SK-N-SH treated with all-trans-retinoic acid at 6 μM for 48 hours (cell line): ENCODE results near the gene PPFIA1.

ENCODE experiments used
- ATAC-seq: fragments of 200-7000 bp; cut with Tn5 transposase; 3 replicates; pipeline ENCODE4 v1.9.1; 2020; ENCODE audit warnings: mild to moderate bottlenecking, moderate library complexity
- ARNTL ChIP-seq: fragments of 450-650 bp; formaldehyde crosslinking; IDR thresholded peaks from 2 replicates; pipeline ENCODE4 v1.5.0; 2020; ENCODE audit warnings: low read depth, mild to moderate bottlenecking, moderate library complexity, borderline replicate concordance
- BACH2 ChIP-seq: fragments of 250-450 bp; sonication (Bioruptor Pico); IDR thresholded peaks from 2 replicates; pipeline ENCODE4 v1.9.0; 2021; ENCODE audit warnings: mild to moderate bottlenecking, borderline replicate concordance
- CSDC2 ChIP-seq: fragments of 250-450 bp; sonication (Bioruptor Pico); IDR thresholded peaks from 2 replicates; pipeline ENCODE4 v1.5.0; 2020; ENCODE audit warnings: mild to moderate bottlenecking, moderate library complexity
- ESRRG ChIP-seq: fragments of 250-450 bp; sonication (Bioruptor Pico); IDR thresholded peaks from 2 replicates; pipeline ENCODE4 v1.6.1; 2021; ENCODE audit warnings: mild to moderate bottlenecking
- ISL1 ChIP-seq: fragments of 250-450 bp; sonication (Bioruptor Pico); IDR thresholded peaks from 2 replicates; pipeline ENCODE4 v2.1.2; 2022; ENCODE audit warnings: mild to moderate bottlenecking, moderate library complexity
- OSR1 ChIP-seq: fragments of 250-450 bp; sonication (Bioruptor Pico); IDR thresholded peaks from 2 replicates; pipeline ENCODE4 v1.8.0; 2022; ENCODE audit warnings: moderate library complexity, mild to moderate bottlenecking, inconsistent platforms
- PPARA ChIP-seq: fragments of 250-450 bp; sonication (Bioruptor Pico); IDR thresholded peaks from 2 replicates; pipeline ENCODE4 v1.5.0; 2020; ENCODE audit warnings: mild to moderate bottlenecking, borderline replicate concordance
- RARB ChIP-seq: fragments of 250-450 bp; sonication (Bioruptor Pico); IDR thresholded peaks from 2 replicates; pipeline ENCODE4 v1.8.0; 2021; ENCODE audit warnings: mild to moderate bottlenecking, moderate library complexity
- SNAI2 ChIP-seq: fragments of 250-450 bp; sonication (Bioruptor Pico); IDR thresholded peaks from 2 replicates; pipeline ENCODE4 v1.5.0; 2020; ENCODE audit warnings: mild to moderate bottlenecking, moderate library complexity
- TCF4 ChIP-seq: fragments of 250-450 bp; sonication (Bioruptor Pico); IDR thresholded peaks from 2 replicates; pipeline ENCODE4 v1.8.0; 2021; ENCODE audit warnings: mild to moderate bottlenecking, moderate library complexity, borderline replicate concordance
- TOX ChIP-seq: fragments of 250-450 bp; sonication (Bioruptor Pico); IDR thresholded peaks from 2 replicates; pipeline ENCODE4 v1.8.0; 2021; ENCODE audit warnings: mild to moderate bottlenecking, moderate library complexity, borderline replicate concordance
- ZC3H10 ChIP-seq: fragments of 250-450 bp; sonication (Bioruptor Pico); IDR thresholded peaks from 2 replicates; pipeline ENCODE4 v1.5.1; 2021; ENCODE audit warnings: mild to moderate bottlenecking, moderate library complexity
- ZFP3 ChIP-seq: fragments of 250-450 bp; sonication (Bioruptor Pico); IDR thresholded peaks from 2 replicates; pipeline ENCODE4 v1.5.0; 2020; ENCODE audit warnings: mild to moderate bottlenecking, moderate library complexity
- ZFP30 ChIP-seq: fragments of 450-650 bp; formaldehyde crosslinking; IDR thresholded peaks from 2 replicates; pipeline ENCODE4 v1.5.0; 2022; ENCODE audit warnings: mild to moderate bottlenecking, moderate library complexity
- ZNF565 ChIP-seq: fragments of 450-650 bp; formaldehyde crosslinking; conservative IDR thresholded peaks from 2 replicates; pipeline ENCODE4 v1.5.0; 2020; ENCODE audit warnings: low read depth, mild to moderate bottlenecking, moderate library complexity
- ZNF70 ChIP-seq: fragments of 450-650 bp; formaldehyde crosslinking; IDR thresholded peaks from 2 replicates; pipeline ENCODE4 v1.5.0; 2020; ENCODE audit warnings: mild to moderate bottlenecking, moderate library complexity
- ZNF8 ChIP-seq: fragments of 450-650 bp; formaldehyde crosslinking; IDR thresholded peaks from 2 replicates; pipeline ENCODE4 v1.5.0; 2020; ENCODE audit warnings: mild to moderate bottlenecking, moderate library complexity
- TF ChIP-seq, protein P1 (sequence below): fragments of 250-450 bp; sonication (Bioruptor Pico); IDR thresholded peaks from 2 replicates; pipeline ENCODE4 v1.5.1; 2021; ENCODE audit warnings: mild to moderate bottlenecking, moderate library complexity
- TF ChIP-seq, protein P2 (sequence below): fragments of 250-450 bp; sonication (Bioruptor Pico); IDR thresholded peaks from 2 replicates; pipeline ENCODE4 v1.8.0; 2021; ENCODE audit warnings: low read depth, mild to moderate bottlenecking, moderate library complexity, borderline replicate concordance
- TF ChIP-seq, protein P3 (sequence below): fragments of 250-450 bp; sonication (Bioruptor Pico); IDR thresholded peaks from 2 replicates; pipeline ENCODE4 v1.8.0; 2020; ENCODE audit warnings: mild to moderate bottlenecking, moderate library complexity, borderline replicate concordance
- TF ChIP-seq, protein P4 (sequence below): fragments of 250-450 bp; sonication (Bioruptor Pico); IDR thresholded peaks from 2 replicates; pipeline ENCODE4 v1.5.1; 2020; ENCODE audit warnings: low read depth, mild to moderate bottlenecking, moderate library complexity
- TF ChIP-seq, protein P5 (sequence below): fragments of 250-450 bp; sonication (Bioruptor Pico); IDR thresholded peaks from 2 replicates; pipeline ENCODE4 v1.5.0; 2020; ENCODE audit warnings: mild to moderate bottlenecking, moderate library complexity

PPFIA1 gene

DNA sequence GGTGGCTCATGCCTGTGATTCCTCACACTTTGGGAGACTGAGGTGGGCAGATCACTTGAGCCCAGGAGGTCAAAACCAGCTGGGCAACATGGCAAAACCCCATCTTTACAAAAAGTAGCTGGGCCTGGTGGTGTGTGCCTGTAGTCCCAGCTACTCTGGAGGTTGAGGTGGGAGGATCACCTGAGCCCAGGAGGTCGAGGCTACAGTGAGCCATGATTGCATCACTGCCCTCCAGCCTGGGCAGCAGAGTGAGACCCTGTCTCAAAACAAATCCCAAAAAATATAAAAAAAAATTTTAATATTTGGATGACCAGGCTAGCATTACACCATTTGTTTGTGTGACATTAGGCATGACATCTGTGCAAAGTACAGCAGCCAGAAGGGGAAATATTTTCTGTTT lies 78.1 kb downstream of the PPFIA1 start:
- ATAC-seq: no peak
- TF ChIP-seq RARB (CRISPR knock-in tag): no peak

DNA sequence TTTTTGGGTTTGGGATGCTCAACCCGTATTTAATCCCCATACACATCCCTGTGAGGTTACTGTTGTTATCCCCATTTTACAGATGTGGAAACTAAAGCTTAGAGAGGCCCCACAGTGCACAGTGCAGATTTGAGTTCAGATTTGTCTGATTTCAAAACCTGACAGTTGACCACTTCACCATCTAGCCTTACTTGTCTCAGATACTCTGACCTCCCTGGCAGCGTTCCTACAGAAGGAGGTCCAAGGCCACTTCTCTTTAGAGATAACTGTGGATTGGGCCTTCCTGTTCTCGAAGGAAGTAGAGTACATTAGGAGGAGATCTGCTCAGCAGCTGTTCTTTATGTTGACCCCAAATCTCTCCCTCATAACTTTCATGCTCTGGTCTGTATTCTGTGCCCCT lies 81.2 kb downstream of the PPFIA1 start:
- no peak for ATAC-seq
- TF ChIP-seq ESRRG (CRISPR knock-in tag): no peak
- no peak for TF ChIP-seq ARNTL
- no peak for TF ChIP-seq TOX (CRISPR knock-in tag)
- no peak for TF ChIP-seq ZNF70 (CRISPR knock-in tag)
- TF ChIP-seq ZNF8 (CRISPR knock-in tag): no peak
- no peak for TF ChIP-seq RARB (CRISPR knock-in tag)
- TF ChIP-seq ZNF565 (CRISPR knock-in tag): no peak
- no peak for TF ChIP-seq PPARA (CRISPR knock-in tag)
- no peak for TF ChIP-seq ZFP30
- no peak for TF ChIP-seq ZC3H10
- TF ChIP-seq, protein P1, sequence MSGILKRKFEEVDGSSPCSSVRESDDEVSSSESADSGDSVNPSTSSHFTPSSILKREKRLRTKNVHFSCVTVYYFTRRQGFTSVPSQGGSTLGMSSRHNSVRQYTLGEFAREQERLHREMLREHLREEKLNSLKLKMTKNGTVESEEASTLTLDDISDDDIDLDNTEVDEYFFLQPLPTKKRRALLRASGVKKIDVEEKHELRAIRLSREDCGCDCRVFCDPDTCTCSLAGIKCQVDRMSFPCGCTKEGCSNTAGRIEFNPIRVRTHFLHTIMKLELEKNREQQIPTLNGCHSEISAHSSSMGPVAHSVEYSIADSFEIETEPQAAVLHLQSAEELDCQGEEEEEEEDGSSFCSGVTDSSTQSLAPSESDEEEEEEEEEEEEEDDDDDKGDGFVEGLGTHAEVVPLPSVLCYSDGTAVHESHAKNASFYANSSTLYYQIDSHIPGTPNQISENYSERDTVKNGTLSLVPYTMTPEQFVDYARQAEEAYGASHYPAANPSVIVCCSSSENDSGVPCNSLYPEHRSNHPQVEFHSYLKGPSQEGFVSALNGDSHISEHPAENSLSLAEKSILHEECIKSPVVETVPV (CRISPR knock-in tag): no peak
- no peak for TF ChIP-seq SNAI2
- TF ChIP-seq, protein P2, sequence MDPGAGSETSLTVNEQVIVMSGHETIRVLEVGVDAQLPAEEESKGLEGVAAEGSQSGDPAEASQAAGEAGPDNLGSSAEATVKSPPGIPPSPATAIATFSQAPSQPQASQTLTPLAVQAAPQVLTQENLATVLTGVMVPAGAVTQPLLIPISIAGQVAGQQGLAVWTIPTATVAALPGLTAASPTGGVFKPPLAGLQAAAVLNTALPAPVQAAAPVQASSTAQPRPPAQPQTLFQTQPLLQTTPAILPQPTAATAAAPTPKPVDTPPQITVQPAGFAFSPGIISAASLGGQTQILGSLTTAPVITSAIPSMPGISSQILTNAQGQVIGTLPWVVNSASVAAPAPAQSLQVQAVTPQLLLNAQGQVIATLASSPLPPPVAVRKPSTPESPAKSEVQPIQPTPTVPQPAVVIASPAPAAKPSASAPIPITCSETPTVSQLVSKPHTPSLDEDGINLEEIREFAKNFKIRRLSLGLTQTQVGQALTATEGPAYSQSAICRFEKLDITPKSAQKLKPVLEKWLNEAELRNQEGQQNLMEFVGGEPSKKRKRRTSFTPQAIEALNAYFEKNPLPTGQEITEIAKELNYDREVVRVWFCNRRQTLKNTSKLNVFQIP (CRISPR knock-in tag): no peak
- TF ChIP-seq, protein P3, sequence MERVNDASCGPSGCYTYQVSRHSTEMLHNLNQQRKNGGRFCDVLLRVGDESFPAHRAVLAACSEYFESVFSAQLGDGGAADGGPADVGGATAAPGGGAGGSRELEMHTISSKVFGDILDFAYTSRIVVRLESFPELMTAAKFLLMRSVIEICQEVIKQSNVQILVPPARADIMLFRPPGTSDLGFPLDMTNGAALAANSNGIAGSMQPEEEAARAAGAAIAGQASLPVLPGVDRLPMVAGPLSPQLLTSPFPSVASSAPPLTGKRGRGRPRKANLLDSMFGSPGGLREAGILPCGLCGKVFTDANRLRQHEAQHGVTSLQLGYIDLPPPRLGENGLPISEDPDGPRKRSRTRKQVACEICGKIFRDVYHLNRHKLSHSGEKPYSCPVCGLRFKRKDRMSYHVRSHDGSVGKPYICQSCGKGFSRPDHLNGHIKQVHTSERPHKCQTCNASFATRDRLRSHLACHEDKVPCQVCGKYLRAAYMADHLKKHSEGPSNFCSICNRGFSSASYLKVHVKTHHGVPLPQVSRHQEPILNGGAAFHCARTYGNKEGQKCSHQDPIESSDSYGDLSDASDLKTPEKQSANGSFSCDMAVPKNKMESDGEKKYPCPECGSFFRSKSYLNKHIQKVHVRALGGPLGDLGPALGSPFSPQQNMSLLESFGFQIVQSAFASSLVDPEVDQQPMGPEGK (CRISPR knock-in tag): no peak
- no peak for TF ChIP-seq ISL1
- TF ChIP-seq, protein P4, sequence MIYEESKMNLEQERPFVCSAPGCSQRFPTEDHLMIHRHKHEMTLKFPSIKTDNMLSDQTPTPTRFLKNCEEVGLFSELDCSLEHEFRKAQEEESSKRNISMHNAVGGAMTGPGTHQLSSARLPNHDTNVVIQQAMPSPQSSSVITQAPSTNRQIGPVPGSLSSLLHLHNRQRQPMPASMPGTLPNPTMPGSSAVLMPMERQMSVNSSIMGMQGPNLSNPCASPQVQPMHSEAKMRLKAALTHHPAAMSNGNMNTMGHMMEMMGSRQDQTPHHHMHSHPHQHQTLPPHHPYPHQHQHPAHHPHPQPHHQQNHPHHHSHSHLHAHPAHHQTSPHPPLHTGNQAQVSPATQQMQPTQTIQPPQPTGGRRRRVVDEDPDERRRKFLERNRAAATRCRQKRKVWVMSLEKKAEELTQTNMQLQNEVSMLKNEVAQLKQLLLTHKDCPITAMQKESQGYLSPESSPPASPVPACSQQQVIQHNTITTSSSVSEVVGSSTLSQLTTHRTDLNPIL (CRISPR knock-in tag): no peak
- TF ChIP-seq, all 23 proteins: peak for 0

DNA sequence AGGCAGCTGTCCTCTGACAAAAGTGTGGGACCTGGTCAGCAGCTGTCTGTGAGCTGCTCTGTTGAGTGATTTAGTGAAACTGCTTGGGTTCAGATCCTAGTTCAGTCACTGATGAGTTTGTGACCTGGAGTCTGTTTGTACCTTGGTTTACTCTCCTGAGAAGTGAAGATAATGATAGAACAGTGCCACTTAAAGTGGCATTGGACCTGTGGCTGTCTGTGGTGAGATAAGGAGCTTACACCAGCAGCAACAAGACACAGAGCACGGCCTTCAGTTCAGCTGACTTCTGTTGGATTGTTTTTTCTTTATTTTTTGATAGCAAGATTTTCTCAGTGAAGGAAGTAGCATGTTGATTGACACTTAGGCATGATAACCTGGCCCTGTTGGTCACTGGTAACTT lies 81.6 kb downstream of the PPFIA1 start:
- TF ChIP-seq ISL1 (no peak), CSDC2 (CRISPR knock-in tag) (no peak), ZFP30 (no peak), OSR1 (CRISPR knock-in tag) (no peak), ZNF565 (CRISPR knock-in tag) (no peak), ARNTL (no peak), TCF4 (CRISPR knock-in tag) (no peak), BACH2 (CRISPR knock-in tag) (no peak), ZC3H10 (no peak), TOX (CRISPR knock-in tag) (no peak), SNAI2 (no peak), PPARA (CRISPR knock-in tag) (no peak), ZFP3 (CRISPR knock-in tag) (no peak)
- TF ChIP-seq, protein P2 (CRISPR knock-in tag): no peak
- TF ChIP-seq, protein P4 (CRISPR knock-in tag): no peak
- TF ChIP-seq, protein P1 (CRISPR knock-in tag): no peak
- TF ChIP-seq, protein P5, sequence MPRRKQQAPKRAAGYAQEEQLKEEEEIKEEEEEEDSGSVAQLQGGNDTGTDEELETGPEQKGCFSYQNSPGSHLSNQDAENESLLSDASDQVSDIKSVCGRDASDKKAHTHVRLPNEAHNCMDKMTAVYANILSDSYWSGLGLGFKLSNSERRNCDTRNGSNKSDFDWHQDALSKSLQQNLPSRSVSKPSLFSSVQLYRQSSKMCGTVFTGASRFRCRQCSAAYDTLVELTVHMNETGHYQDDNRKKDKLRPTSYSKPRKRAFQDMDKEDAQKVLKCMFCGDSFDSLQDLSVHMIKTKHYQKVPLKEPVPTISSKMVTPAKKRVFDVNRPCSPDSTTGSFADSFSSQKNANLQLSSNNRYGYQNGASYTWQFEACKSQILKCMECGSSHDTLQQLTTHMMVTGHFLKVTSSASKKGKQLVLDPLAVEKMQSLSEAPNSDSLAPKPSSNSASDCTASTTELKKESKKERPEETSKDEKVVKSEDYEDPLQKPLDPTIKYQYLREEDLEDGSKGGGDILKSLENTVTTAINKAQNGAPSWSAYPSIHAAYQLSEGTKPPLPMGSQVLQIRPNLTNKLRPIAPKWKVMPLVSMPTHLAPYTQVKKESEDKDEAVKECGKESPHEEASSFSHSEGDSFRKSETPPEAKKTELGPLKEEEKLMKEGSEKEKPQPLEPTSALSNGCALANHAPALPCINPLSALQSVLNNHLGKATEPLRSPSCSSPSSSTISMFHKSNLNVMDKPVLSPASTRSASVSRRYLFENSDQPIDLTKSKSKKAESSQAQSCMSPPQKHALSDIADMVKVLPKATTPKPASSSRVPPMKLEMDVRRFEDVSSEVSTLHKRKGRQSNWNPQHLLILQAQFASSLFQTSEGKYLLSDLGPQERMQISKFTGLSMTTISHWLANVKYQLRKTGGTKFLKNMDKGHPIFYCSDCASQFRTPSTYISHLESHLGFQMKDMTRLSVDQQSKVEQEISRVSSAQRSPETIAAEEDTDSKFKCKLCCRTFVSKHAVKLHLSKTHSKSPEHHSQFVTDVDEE (CRISPR knock-in tag): no peak
- TF ChIP-seq, all 23 proteins: peak for 0
- ATAC-seq: no peak
